ENCODE data around the gene TSPAN3.

GRCh38 chr15:77038312-77039216 is 32.3 kb downstream of the TSPAN3 start:
- TF ChIP-seq POLR2A (IDR thresholded peaks at IDR 0.05; ENCODE audit: low read depth, low read length) (no peak), TAF1 (IDR thresholded peaks at IDR 0.05; ENCODE audit: borderline replicate concordance, low read depth, low read length) (no peak), POLR2AphosphoS5 (IDR thresholded peaks at IDR 0.05; ENCODE audit: low read depth, low read length) (no peak)

All from GM12892 (cell line).